Natural killer cell (primary cell): ENCODE data around the gene HOMER1. TPM values are rescaled to one million over a fixed set of nuclear protein-coding genes. Genes with fewer than 3 reads are reported as not detected.

Experiments used
- ATAC-seq, 3 donors: fragments of 150-1000 bp in 2 of 3; fragments of 200-7000 bp in 1 of 3; cut with Tn5 transposase; 1 replicate in 1 of 3; 2 replicates in 2 of 3; pipeline ENCODE4 v1.10.0; 2021; ENCODE audit warnings: mild to moderate bottlenecking in 2 of 3, moderate library complexity in 2 of 3
- DNase-seq, 2 donors: peaks; one replicate each; pipeline versions ENCODE4 v3.0.0 to v3.0.0-alpha.2; 2013 to 2021; ENCODE audit warnings: mixed read lengths in 1 of 2
- H3K27ac ChIP-seq: one replicate; pipeline ENCODE4 v1.5.1; 2013; ENCODE audit warnings: mild to moderate bottlenecking, low read length
- H3K27me3 ChIP-seq: one replicate; pipeline ENCODE4 v1.6.1; 2013; ENCODE audit warnings: low read length; ENCODE audit not compliant: control insufficient read depth, insufficient read depth
- H3K36me3 ChIP-seq: one replicate; pipeline ENCODE4 v1.6.1; 2013; ENCODE audit warnings: low read length; ENCODE audit not compliant: control insufficient read depth, insufficient read depth
- H3K4me1 ChIP-seq: one replicate; pipeline ENCODE4 v1.6.1; 2013; ENCODE audit warnings: low read length; ENCODE audit not compliant: control insufficient read depth, insufficient read depth
- H3K4me3 ChIP-seq: one replicate; pipeline ENCODE4 v1.5.1; 2013; ENCODE audit warnings: low read length
- H3K9me3 ChIP-seq: one replicate; pipeline ENCODE4 v1.6.1; 2013; ENCODE audit warnings: low read length; ENCODE audit not compliant: control insufficient read depth, insufficient read depth
- H3K27ac Mint-ChIP-seq, 2 donors: one replicate each; pipeline ENCODE4 v1.8.0; 2022; ENCODE audit warnings: mild to moderate bottlenecking in 2 of 2, mixed read lengths in 2 of 2, moderate library complexity in 1 of 2
- H3K27me3 Mint-ChIP-seq, 2 donors: one replicate each; pipeline ENCODE4 v1.8.0; 2022; ENCODE audit warnings: low read depth in 2 of 2, mixed read lengths in 2 of 2
- H3K36me3 Mint-ChIP-seq: one replicate; pipeline ENCODE4 v1.8.0; 2022; ENCODE audit warnings: mixed read lengths
- H3K4me1 Mint-ChIP-seq, 2 donors: one replicate each; pipeline ENCODE4 v1.8.0; 2022; ENCODE audit warnings: mixed read lengths in 2 of 2
- H3K4me3 Mint-ChIP-seq: one replicate; pipeline ENCODE4 v1.8.0; 2022; ENCODE audit warnings: mild to moderate bottlenecking, moderate library complexity, mixed read lengths
- H3K9me3 Mint-ChIP-seq, 2 donors: one replicate each; pipeline ENCODE4 v1.8.0; 2022; ENCODE audit warnings: mixed read lengths in 2 of 2
- WGBS: methylation state at CpG from one replicate; pipeline ENCODE4 v1.1.7; 2013; ENCODE audit warnings: missing lambda C conversion rate; ENCODE audit not compliant: insufficient coverage; 5-methylcytosine and 5-hydroxymethylcytosine counted together
- intact Hi-C: fragments of 100-400 bp; cut with micrococcal nuclease; formaldehyde crosslinking; loops from one replicate; pipeline ENCODE4 v1.14.2; 2022
- total RNA-seq, 4 donors: library from RNA; stranded (reverse); fragments of 120-200 nt in 1 of 4; gene quantifications; one replicate each; pipeline versions ENCODE4 v1.2.3 to v1.2.4, GENCODE V29; 2013 to 2022
- TF ChIP-seq, protein P1 (sequence below): fragments of 200-600 bp; IDR thresholded peaks from one replicate; pipeline ENCODE4 v1.8.0; 2022; ENCODE audit warnings: antibody characterized with exemption

The HOMER1 gene
- total RNA-seq, 3 donors from 2014 or later (not counting 1 experiment from before 2014, with no cell fraction given), result 3.1 to 5.4 (median 4.3) TPM

DNA sequence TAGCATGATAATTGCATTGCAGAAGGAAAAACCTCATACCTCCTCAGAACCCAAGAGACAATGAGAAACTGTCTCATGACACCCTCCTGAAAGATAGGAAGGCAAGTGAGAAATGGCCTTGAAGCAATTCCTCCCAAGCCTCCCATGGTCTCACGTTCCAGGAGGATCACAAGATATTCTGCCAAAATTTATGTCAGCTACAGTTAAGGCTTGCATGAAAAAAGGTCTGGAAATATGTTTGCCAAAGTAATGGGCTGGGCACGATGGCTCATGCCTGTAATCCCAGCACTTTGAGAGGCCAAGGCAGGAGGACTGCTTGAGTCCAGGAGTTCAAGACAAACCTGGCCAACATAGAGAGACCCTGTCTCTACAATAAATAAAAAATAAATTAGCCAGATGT, 12.6 kb upstream of the HOMER1 start:
- no peak for ATAC-seq
- H3K27me3 Mint-ChIP-seq, result peaks cover 14 to 32% of the 10 kb centered on the region in 2 donors
- H3K27ac ChIP-seq, result no peak overlapping the region
- 96% methylated on average over 2 of the region's 2 CpGs for WGBS
- H3K27ac Mint-ChIP-seq, result no peak overlapping the region
- TF ChIP-seq, protein P1, sequence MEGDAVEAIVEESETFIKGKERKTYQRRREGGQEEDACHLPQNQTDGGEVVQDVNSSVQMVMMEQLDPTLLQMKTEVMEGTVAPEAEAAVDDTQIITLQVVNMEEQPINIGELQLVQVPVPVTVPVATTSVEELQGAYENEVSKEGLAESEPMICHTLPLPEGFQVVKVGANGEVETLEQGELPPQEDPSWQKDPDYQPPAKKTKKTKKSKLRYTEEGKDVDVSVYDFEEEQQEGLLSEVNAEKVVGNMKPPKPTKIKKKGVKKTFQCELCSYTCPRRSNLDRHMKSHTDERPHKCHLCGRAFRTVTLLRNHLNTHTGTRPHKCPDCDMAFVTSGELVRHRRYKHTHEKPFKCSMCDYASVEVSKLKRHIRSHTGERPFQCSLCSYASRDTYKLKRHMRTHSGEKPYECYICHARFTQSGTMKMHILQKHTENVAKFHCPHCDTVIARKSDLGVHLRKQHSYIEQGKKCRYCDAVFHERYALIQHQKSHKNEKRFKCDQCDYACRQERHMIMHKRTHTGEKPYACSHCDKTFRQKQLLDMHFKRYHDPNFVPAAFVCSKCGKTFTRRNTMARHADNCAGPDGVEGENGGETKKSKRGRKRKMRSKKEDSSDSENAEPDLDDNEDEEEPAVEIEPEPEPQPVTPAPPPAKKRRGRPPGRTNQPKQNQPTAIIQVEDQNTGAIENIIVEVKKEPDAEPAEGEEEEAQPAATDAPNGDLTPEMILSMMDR, result no peak
- H3K36me3 Mint-ChIP-seq, result peaks cover 7% of the 10 kb centered on the region
- peaks cover 0 to 5% of the 10 kb centered on the region in 2 donors for H3K9me3 Mint-ChIP-seq
- H3K4me3 ChIP-seq, result no peak overlapping the region
- H3K27me3 ChIP-seq, result peaks cover 8% of the 10 kb centered on the region
- peaks cover 6% of the 10 kb centered on the region for H3K9me3 ChIP-seq
- no peaks in the 10 kb centered on the region for H3K4me1 ChIP-seq
- intact Hi-C loops, result no loop called here
- no peak overlapping the region for H3K4me3 Mint-ChIP-seq
- no peak for DNase-seq
- no peaks in the 10 kb centered on the region for H3K36me3 ChIP-seq
- H3K4me1 Mint-ChIP-seq, result no peaks in the 10 kb centered on the region

DNA sequence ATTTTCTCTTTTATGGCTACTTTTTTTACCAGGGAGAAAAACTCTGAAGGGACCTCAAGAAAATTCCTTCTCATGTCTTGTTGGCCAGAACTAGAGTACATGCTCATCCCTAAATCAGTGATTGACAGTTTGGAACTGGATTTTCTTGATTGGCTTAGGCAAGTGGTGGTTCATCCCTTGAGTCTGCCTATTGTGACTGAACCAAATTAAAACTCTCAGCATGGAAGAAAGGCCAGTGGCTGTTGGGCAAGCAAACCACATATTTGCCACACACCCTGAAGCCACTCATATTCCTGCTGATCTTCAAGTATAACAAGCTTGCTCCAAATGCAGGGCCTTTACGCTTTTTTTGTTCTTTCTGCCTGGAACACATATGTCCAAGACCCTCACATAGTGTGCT, 7.2 kb upstream of the HOMER1 start:
- Histone ChIP-seq H3K36me3 (no peaks in the 10 kb centered on the region), H3K4me1 (no peaks in the 10 kb centered on the region), H3K9me3 (peaks cover 6% of the 10 kb centered on the region), H3K4me3 (no peak overlapping the region), H3K27me3 (peaks cover 6% of the 10 kb centered on the region), H3K27ac (no peak overlapping the region)
- WGBS, result 95% methylated on average over 1 of the region's 1 CpG
- Mint-ChIP-seq H3K9me3 (peaks cover 0 to 5% of the 10 kb centered on the region in 2 donors), H3K27me3 (peaks cover 10 to 16% of the 10 kb centered on the region in 2 donors), H3K27ac (no peak overlapping the region), H3K4me1 (no peaks in the 10 kb centered on the region), H3K36me3 (peaks cover 7% of the 10 kb centered on the region), H3K4me3 (no peak overlapping the region)
- intact Hi-C loops, result no loop called here
- TF ChIP-seq, protein P1, result no peak
- DNase-seq (no peak), ATAC-seq (no peak)

DNA sequence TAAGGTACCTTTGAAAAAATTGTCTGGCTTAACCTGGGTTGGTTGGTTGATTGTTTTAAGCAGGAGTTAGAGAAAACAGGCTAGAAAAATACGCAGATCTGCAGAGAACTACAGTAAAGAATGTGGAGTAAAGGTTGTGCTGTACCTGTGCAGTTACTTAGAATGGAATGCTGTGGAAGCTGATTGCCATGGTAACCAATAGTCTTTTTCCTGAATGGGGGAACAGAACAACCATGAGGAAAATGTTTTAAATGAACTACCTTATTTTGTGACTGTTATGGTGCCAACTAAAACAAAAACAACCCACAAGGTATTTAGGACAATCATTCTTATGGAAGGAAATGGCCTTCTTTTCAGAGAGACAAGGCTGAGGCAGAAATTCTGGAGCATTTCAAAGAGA, 4.8 kb upstream of the HOMER1 start:
- Histone ChIP-seq H3K36me3 (no peaks in the 10 kb centered on the region), H3K4me1 (peaks cover 4% of the 10 kb centered on the region), H3K4me3 (no peak overlapping the region), H3K27me3 (peaks cover 3% of the 10 kb centered on the region), H3K9me3 (no peaks in the 10 kb centered on the region), H3K27ac (no peak overlapping the region)
- Mint-ChIP-seq H3K4me1 (peaks cover 8 to 10% of the 10 kb centered on the region in 2 donors), H3K27me3 (peaks cover 6 to 7% of the 10 kb centered on the region in 2 donors), H3K4me3 (no peak overlapping the region), H3K27ac (no peak overlapping the region), H3K36me3 (no peaks in the 10 kb centered on the region), H3K9me3 (no peaks in the 10 kb centered on the region)
- WGBS, result 100% methylated on average over 1 of the region's 1 CpG
- intact Hi-C loops, result loop anchor here (10.0 kb wide), 2 partner anchors 96 to 284 kb away; partner anchors contain the start of genes JMY and TENT2
- ATAC-seq (no peak), DNase-seq (no peak)
- TF ChIP-seq, protein P1, result no peak

DNA sequence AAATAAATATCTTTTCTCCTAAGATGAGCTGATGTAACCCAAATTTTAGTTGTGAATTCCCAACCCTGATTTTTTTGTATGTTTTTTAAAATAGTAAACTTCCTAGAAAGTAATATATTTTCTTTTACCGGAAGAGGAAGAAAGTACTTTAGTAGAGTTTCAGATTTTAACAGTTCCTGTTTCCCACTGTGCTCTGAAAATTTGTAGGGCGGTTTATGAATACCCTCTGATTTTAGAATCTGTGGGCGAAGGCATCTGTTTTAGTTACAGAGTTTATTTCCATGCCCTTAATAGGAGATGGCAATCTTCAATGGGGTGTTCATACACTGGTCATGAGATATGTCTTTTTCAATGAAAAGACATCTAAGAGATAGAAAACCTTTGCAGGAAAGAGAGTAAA, 3.7 kb upstream of the HOMER1 start:
- TF ChIP-seq, protein P1, result no peak
- Histone ChIP-seq H3K4me1 (peaks cover 14% of the 10 kb centered on the region), H3K9me3 (no peaks in the 10 kb centered on the region), H3K27ac (no peak overlapping the region), H3K4me3 (no peak overlapping the region), H3K27me3 (peaks cover 9% of the 10 kb centered on the region), H3K36me3 (no peaks in the 10 kb centered on the region)
- H3K4me3 Mint-ChIP-seq, result no peak overlapping the region
- H3K27ac Mint-ChIP-seq, result peak overlapping the region in 1 of 2 donors; percentile 1
- WGBS, result 68% methylated on average over 2 of the region's 3 CpGs
- H3K4me1 Mint-ChIP-seq, result peaks cover 15 to 17% of the 10 kb centered on the region in 2 donors
- ATAC-seq, result no peak
- intact Hi-C loops, result loop anchor here (10.0 kb wide), 2 partner anchors 97 to 283 kb away; partner anchors contain the start of genes JMY and TENT2
- peaks cover 6% of the 10 kb centered on the region in 2 donors for H3K27me3 Mint-ChIP-seq
- no peaks in the 10 kb centered on the region for H3K9me3 Mint-ChIP-seq
- no peaks in the 10 kb centered on the region for H3K36me3 Mint-ChIP-seq
- no peak for DNase-seq
